IMR-90 (cell line): ENCODE data around the gene MCMBP. TPM values are rescaled to one million over a fixed set of nuclear protein-coding genes. Genes with fewer than 3 reads are reported as not detected.
A peak's percentile ranks its signal among the peaks of the same experiment; 100 is the strongest.

Source experiments
- ATAC-seq: fragments of 200-7000 bp; cut with Tn5 transposase; 2 replicates; pipeline ENCODE4 v1.9.1; 2020; ENCODE audit warnings: low read depth, mild to moderate bottlenecking, moderate library complexity
- BruUV-seq: library from RNA; stranded (reverse); fragments of 400-500 nt; replicated peaks from 2 replicates; lab custom pipeline; 2021; lab: Mats Ljungman, UMichigan
- CTCF ChIA-PET: fragments of 300-600 bp; formaldehyde crosslinking; extraction: SDS; loops from one replicate; lab custom pipeline; 2021; ENCODE audit warnings: antibody characterized with exemption; lab: Yijun Ruan, JAX
- POLR2A ChIA-PET: fragments of 300-600 bp; sonication (Branson Sonifier 250); formaldehyde crosslinking; loops from one replicate; lab custom pipeline; 2022; ENCODE audit warnings: antibody characterized with exemption; ENCODE audit not compliant: unreplicated experiment; lab: Charles Lee
- DNase-seq: peaks from one replicate; pipeline ENCODE4 v3.0.0; 2013
- H2AFZ ChIP-seq: replicated peaks from 2 replicates; pipeline ENCODE3; 2013; ENCODE audit warnings: low read length, mild to moderate bottlenecking; ENCODE audit not compliant: poor library complexity
- H2AK5ac ChIP-seq: 2 replicates; pipeline ENCODE4 v1.6.1; 2013; ENCODE audit warnings: low read depth, low read length, inconsistent platforms
- H2AK9ac ChIP-seq: replicated peaks from 2 replicates; pipeline ENCODE3; 2013; ENCODE audit warnings: mild to moderate bottlenecking, low read depth, low read length, moderate library complexity; ENCODE audit not compliant: poor library complexity
- H2BK120ac ChIP-seq: 2 replicates; pipeline ENCODE4 v1.6.1; 2013; ENCODE audit warnings: low read depth, low read length, inconsistent platforms
- H2BK15ac ChIP-seq: 3 replicates; pipeline ENCODE4 v1.6.1; 2013; ENCODE audit warnings: low read depth, low read length, inconsistent platforms
- H2BK20ac ChIP-seq: 2 replicates; pipeline ENCODE4 v1.6.1; 2013; ENCODE audit warnings: low read depth, mild to moderate bottlenecking, inconsistent platforms, low read length, moderate library complexity
- H2BK5ac ChIP-seq: 2 replicates; pipeline ENCODE4 v1.6.1; 2013; ENCODE audit warnings: mild to moderate bottlenecking, low read depth, low read length, inconsistent platforms; ENCODE audit not compliant: poor library complexity, severe bottlenecking
- H3K14ac ChIP-seq: replicated peaks from 2 replicates; pipeline ENCODE4 v1.6.1; 2013; ENCODE audit warnings: low read depth, low read length, inconsistent platforms
- H3K18ac ChIP-seq: 2 replicates; pipeline ENCODE4 v1.6.1; 2013; ENCODE audit warnings: low read depth, low read length, control low read depth
- H3K23ac ChIP-seq: 2 replicates; pipeline ENCODE4 v1.6.1; 2013; ENCODE audit warnings: low read depth, low read length, inconsistent platforms
- H3K27ac ChIP-seq: 2 replicates; pipeline ENCODE4 v1.5.1; 2013; ENCODE audit warnings: mild to moderate bottlenecking, control low read depth, low read length; ENCODE audit not compliant: insufficient read depth
- H3K27me3 ChIP-seq: 2 replicates; pipeline ENCODE4 v1.6.1; 2013; ENCODE audit warnings: low read length; ENCODE audit not compliant: control insufficient read depth, insufficient read depth
- H3K36me3 ChIP-seq: 2 replicates; pipeline ENCODE4 v1.6.1; 2013; ENCODE audit warnings: low read length, mixed read lengths; ENCODE audit not compliant: control insufficient read depth, insufficient read depth
- H3K4ac ChIP-seq: 2 replicates; pipeline ENCODE4 v1.6.1; 2013; ENCODE audit warnings: low read depth, low read length, inconsistent platforms
- H3K4me1 ChIP-seq: 2 replicates; pipeline ENCODE4 v1.6.1; 2013; ENCODE audit warnings: low read length, mixed read lengths; ENCODE audit not compliant: control insufficient read depth, insufficient read depth
- H3K4me2 ChIP-seq: 2 replicates; pipeline ENCODE4 v1.6.1; 2013; ENCODE audit warnings: low read depth, mild to moderate bottlenecking, control low read depth, low read length, moderate library complexity
- H3K4me3 ChIP-seq: 2 replicates; pipeline ENCODE4 v1.5.1; 2013; ENCODE audit warnings: low read depth, mild to moderate bottlenecking, control low read depth, low read length, moderate library complexity; ENCODE audit not compliant: insufficient read depth
- H3K56ac ChIP-seq: 2 replicates; pipeline ENCODE4 v1.6.1; 2013; ENCODE audit warnings: low read length, inconsistent platforms; ENCODE audit not compliant: insufficient read depth; ENCODE audit errors: extremely low read depth
- H3K79me1 ChIP-seq, 2 experiments: 2 replicates each; pipeline ENCODE4 v1.6.1; 2013; ENCODE audit warnings: low read length in 2 of 2, inconsistent platforms in 1 of 2, low read depth in 1 of 2
- H3K9ac ChIP-seq: 2 replicates; pipeline ENCODE4 v1.6.1; 2013; ENCODE audit warnings: low read depth, low read length, control low read depth
- H3K9me1 ChIP-seq: 2 replicates; pipeline ENCODE4 v1.6.1; 2013; ENCODE audit warnings: low read length, inconsistent platforms; ENCODE audit not compliant: insufficient read depth
- H3K9me3 ChIP-seq: 2 replicates; pipeline ENCODE4 v1.6.1; 2013; ENCODE audit warnings: low read length; ENCODE audit not compliant: control insufficient read depth, insufficient read depth
- H4K20me1 ChIP-seq: 2 replicates; pipeline ENCODE4 v1.6.1; 2013; ENCODE audit warnings: low read length, inconsistent platforms; ENCODE audit not compliant: insufficient read depth
- H4K5ac ChIP-seq: 2 replicates; pipeline ENCODE4 v1.6.1; 2013; ENCODE audit warnings: mild to moderate bottlenecking, low read depth, low read length, control low read depth
- H4K8ac ChIP-seq, 2 experiments: 2 replicates each; pipeline ENCODE4 v1.6.1; 2013; ENCODE audit warnings: low read depth in 2 of 2, low read length in 2 of 2, control low read depth in 1 of 2, inconsistent platforms in 1 of 2
- H4K91ac ChIP-seq: 2 replicates; pipeline ENCODE4 v1.6.1; 2013; ENCODE audit warnings: low read depth, low read length, inconsistent platforms; ENCODE audit not compliant: insufficient read depth
- BHLHE40 ChIP-seq: fragments of 150-350 bp; IDR thresholded peaks from 2 replicates; pipeline ENCODE4 v1.6.1; 2016; ENCODE audit warnings: mild to moderate bottlenecking, low read depth, low read length
- CHD1 ChIP-seq: IDR thresholded peaks from 2 replicates; pipeline ENCODE4 v1.6.1; 2012; ENCODE audit warnings: low read depth, low read length, improper control_type of control experiment
- FOS ChIP-seq: fragments of 150-350 bp; IDR thresholded peaks from 2 replicates; pipeline ENCODE4 v1.6.1; 2016; ENCODE audit warnings: low read depth, low read length
- MAFK ChIP-seq: IDR thresholded peaks from 2 replicates; pipeline ENCODE4 v1.6.1; 2012; ENCODE audit warnings: low read depth, low read length, improper control_type of control experiment
- MAZ ChIP-seq: IDR thresholded peaks from 2 replicates; pipeline ENCODE4 v1.6.1; 2012; ENCODE audit warnings: low read depth, mild to moderate bottlenecking, low read length, improper control_type of control experiment, moderate library complexity, borderline replicate concordance
- MXI1 ChIP-seq: IDR thresholded peaks from 2 replicates; pipeline ENCODE4 v1.6.1; 2012; ENCODE audit warnings: low read depth, mild to moderate bottlenecking, low read length, moderate library complexity, borderline replicate concordance
- NFE2L2 ChIP-seq: fragments of 150-350 bp; IDR thresholded peaks from 2 replicates; pipeline ENCODE4 v1.6.1; 2016; ENCODE audit warnings: low read depth, mild to moderate bottlenecking, low read length
- POLR2A ChIP-seq: IDR thresholded peaks from 2 replicates; pipeline ENCODE4 v1.6.1; 2012; ENCODE audit warnings: mild to moderate bottlenecking, low read depth, low read length
- RAD21 ChIP-seq: IDR thresholded peaks from 2 replicates; pipeline ENCODE4 v1.6.1; 2012; ENCODE audit warnings: low read length, improper control_type of control experiment
- SMC3 ChIP-seq: fragments of 150-350 bp; IDR thresholded peaks from 2 replicates; pipeline ENCODE4 v1.6.1; 2016; ENCODE audit warnings: low read depth, mild to moderate bottlenecking, antibody characterized with exemption, low read length, moderate library complexity
- WGBS, 2 experiments: methylation state at CpG; one replicate each; pipeline versions ENCODE4 v1.1.5 to v1.1.7; 2013; ENCODE audit warnings: missing lambda C conversion rate in 2 of 2; ENCODE audit not compliant: insufficient read length in 1 of 2; ENCODE audit errors: extremely low coverage in 2 of 2; 5-methylcytosine and 5-hydroxymethylcytosine counted together
- dilution Hi-C: fragments of 300-500 bp; cut with HindIII; formaldehyde crosslinking; loops from one replicate; pipeline ENCODE4 v1.14.3; 2018; ENCODE audit warnings: low sequenced_read_pairs; ENCODE audit not compliant: unreplicated experiment
- in situ Hi-C: fragments of 300-500 bp; cut with MboI; formaldehyde crosslinking; loops from 3 replicates; pipeline ENCODE4 v1.14.3; 2019; ENCODE audit warnings: low sequenced_read_pairs, inconsistent platforms, mixed read lengths
- intact Hi-C: fragments of 100-400 bp; cut with micrococcal nuclease; formaldehyde crosslinking; loops from 2 replicates; pipeline ENCODE4 v1.10.0; 2022
- polyA plus RNA-seq, 3 experiments: library from polyadenylated mRNA; depleted of rRNA; stranded (reverse); fragments of >200 nt; gene quantifications; 2 replicates each; pipeline ENCODE4 v1.2.3, GENCODE V29; 2012; ENCODE audit warnings: low replicate concordance in 1 of 3
- total RNA-seq: library from RNA; depleted of rRNA; stranded (reverse); fragments of >200 nt; gene quantifications from 2 replicates; pipeline ENCODE4 v1.2.3, GENCODE V29; 2012
- TF ChIP-seq, protein P1 (sequence below): fragments of 150-350 bp; IDR thresholded peaks from 2 replicates; pipeline ENCODE4 v1.6.1; 2017; ENCODE audit warnings: mild to moderate bottlenecking, antibody characterized with exemption, low read length, low read depth

MCMBP gene
- total and polyA plus RNA-seq, 2 of the 4 experiments (the other 2 are of a cell fraction): 39.0 to 59.9 TPM

DNA sequence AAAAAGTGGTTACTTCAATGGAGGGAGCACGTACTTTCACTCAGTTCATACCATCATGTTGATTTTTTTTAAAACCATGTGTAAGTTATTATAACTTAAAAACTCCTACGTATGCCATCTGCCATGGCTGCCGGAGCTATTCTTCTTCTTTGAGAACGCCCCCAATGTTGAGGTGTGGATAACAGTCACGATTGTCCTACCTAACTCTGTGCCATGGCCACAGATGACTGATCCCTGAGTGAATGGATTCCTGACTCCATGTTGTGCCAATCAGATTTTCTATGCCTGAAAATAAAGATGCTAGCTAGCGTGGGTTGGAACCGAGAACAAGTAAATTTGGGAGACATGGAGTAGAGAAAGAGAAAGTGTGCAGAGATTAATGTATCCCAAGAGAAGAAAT, 5.3 kb downstream of the MCMBP start:
- Histone ChIP-seq H2AFZ (no peak overlapping the region), H2BK20ac (no peak overlapping the region)

More for the DNA sequence above, 5.3 kb downstream of the MCMBP start:
- dilution Hi-C loops: no loop called here
- no peak overlapping the region for H3K56ac ChIP-seq
- BruUV-seq: no TSS peak
- H2AK9ac ChIP-seq: no peak overlapping the region
- peaks cover 72% of the 10 kb centered on the region for H4K20me1 ChIP-seq
- H4K5ac ChIP-seq: 0 out of 2 replicates have a peak overlapping the region, but pooled peaks have one; percentile 29
- DNase-seq (no peak), ATAC-seq (no peak)
- H2BK5ac ChIP-seq: no peak overlapping the region
- no peak overlapping the region for H3K4ac ChIP-seq
- H3K27me3 ChIP-seq: no peaks in the 10 kb centered on the region
- intact Hi-C loops: no loop called here
- H3K36me3 ChIP-seq: no peaks in the 10 kb centered on the region
- no peak overlapping the region for H4K8ac ChIP-seq
- WGBS, 2 experiments: 89% methylated on average over 2 of the region's 7 CpGs; no CpG with 5 or more reads in 1 of the 2 experiments
- H3K4me2 ChIP-seq: no peak overlapping the region
- no peak overlapping the region for H3K18ac ChIP-seq
- H3K4me3 ChIP-seq: no peak overlapping the region
- no peak overlapping the region for H3K23ac ChIP-seq
- no peak overlapping the region for H3K27ac ChIP-seq
- no peak overlapping the region for H3K9ac ChIP-seq
- no peak overlapping the region for H2AK5ac ChIP-seq
- no peak overlapping the region for H2BK120ac ChIP-seq
- H3K4me1 ChIP-seq: peaks cover 2% of the 10 kb centered on the region; the same call in 1 of the 2 replicates
- H3K79me1 ChIP-seq: peaks cover 0 to 28% of the 10 kb centered on the region in 2 experiments; a peak in 2 of 4 replicates
- CTCF ChIA-PET: interaction anchor here (1.0 kb wide), 1 partner anchor 259 kb away, joined by 3 read pairs; no protein-coding TSS in a partner anchor
- POLR2A ChIA-PET: no interaction called here
- TF ChIP-seq MAZ: no peak
- no peak for TF ChIP-seq RAD21
- TF ChIP-seq CHD1: no peak
- no peak for TF ChIP-seq BHLHE40
- no peak for TF ChIP-seq NFE2L2
- TF ChIP-seq POLR2A: no peak
- TF ChIP-seq, protein P1, sequence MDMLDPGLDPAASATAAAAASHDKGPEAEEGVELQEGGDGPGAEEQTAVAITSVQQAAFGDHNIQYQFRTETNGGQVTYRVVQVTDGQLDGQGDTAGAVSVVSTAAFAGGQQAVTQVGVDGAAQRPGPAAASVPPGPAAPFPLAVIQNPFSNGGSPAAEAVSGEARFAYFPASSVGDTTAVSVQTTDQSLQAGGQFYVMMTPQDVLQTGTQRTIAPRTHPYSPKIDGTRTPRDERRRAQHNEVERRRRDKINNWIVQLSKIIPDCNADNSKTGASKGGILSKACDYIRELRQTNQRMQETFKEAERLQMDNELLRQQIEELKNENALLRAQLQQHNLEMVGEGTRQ: no peak
- TF ChIP-seq MAFK: no peak
- no peak for TF ChIP-seq MXI1
- no peak for TF ChIP-seq SMC3
- no peak for TF ChIP-seq FOS
- no peak overlapping the region for H4K91ac ChIP-seq
- H2BK15ac ChIP-seq: no peak overlapping the region
- peaks cover 6% of the 10 kb centered on the region; the same call in 1 of the 2 replicates for H3K9me1 ChIP-seq
- H3K9me3 ChIP-seq: 0 out of 2 replicates have a peak, but pooled peaks cover 2% of the 10 kb centered on the region
- H3K14ac ChIP-seq: no peak overlapping the region
- in situ Hi-C loops: loop anchor here (25.0 kb wide), 1 partner anchor 680 kb away; the partner anchor contains the start of gene PRDX3
